ENCODE data around the gene MYOC.

Gene MYOC

DNA sequence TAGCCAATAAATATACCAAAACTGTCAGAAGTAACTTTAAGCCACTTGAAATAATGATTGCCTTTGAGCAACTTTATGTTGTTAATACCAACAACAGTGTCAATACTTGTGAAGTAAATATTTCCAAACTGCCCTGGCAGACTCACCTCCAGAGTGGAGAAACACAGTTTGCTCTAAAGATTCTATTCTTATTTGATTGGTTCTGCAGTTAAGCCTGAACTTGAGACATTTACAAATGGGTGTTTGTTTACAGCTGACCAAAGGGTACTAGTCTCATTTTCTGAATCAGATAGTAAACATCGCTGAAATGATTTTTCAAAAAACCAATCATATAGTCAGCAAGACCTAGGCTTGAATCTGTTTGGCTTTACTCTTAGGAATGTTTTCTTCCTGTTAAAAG, 1.3 kb upstream of the MYOC start:
- Histone ChIP-seq H3F3A (ENCODE audit: insufficient read depth, low read length) (no peaks in the 10 kb centered on the region), H3K36me3 (ENCODE audit: insufficient read depth, low read length) (no peaks in the 10 kb centered on the region), H3K79me2 (ENCODE audit: insufficient read depth, low read length) (no peaks in the 10 kb centered on the region), H2AFZ (ENCODE audit: low read length) (no peak overlapping the region), H3K27me3 (ENCODE audit: insufficient read depth, low read length) (no peaks in the 10 kb centered on the region; the same call in 1 of the 2 replicates), H3K4me3 (ENCODE audit: low read depth, low read length, poor library complexity, severe bottlenecking) (no peak overlapping the region), H3K4me1 (ENCODE audit: insufficient read depth, low read length, severe bottlenecking) (no peaks in the 10 kb centered on the region), H3K27ac (ENCODE audit: low read depth, low read length, poor library complexity, severe bottlenecking) (no peak overlapping the region), H3K9me2 (ENCODE audit: low read depth, low read length) (no peaks in the 10 kb centered on the region), H3K9me3 (ENCODE audit: low read length) (no peaks in the 10 kb centered on the region), H3K9ac (ENCODE audit: low read length) (no peak overlapping the region), H4K20me1 (ENCODE audit: insufficient read depth, low read length) (no peaks in the 10 kb centered on the region), H3K4me2 (ENCODE audit: low read length) (no peak overlapping the region)
- no peak for TF ChIP-seq CTCF (IDR thresholded peaks at IDR 0.05; ENCODE audit: low read length)
- TF ChIP-seq EZH2 (IDR thresholded peaks at IDR 0.05; ENCODE audit: borderline replicate concordance, low read length), result no peak

- TF ChIP-seq CTCF (IDR thresholded peaks at IDR 0.05; ENCODE audit: low read length) (no peak), EZH2 (IDR thresholded peaks at IDR 0.05; ENCODE audit: borderline replicate concordance, low read length) (no peak)
- Histone ChIP-seq H3K4me3 (ENCODE audit: low read depth, low read length, poor library complexity, severe bottlenecking) (no peak overlapping the region), H3K36me3 (ENCODE audit: insufficient read depth, low read length) (no peaks in the 10 kb centered on the region), H3K9ac (ENCODE audit: low read length) (no peak overlapping the region), H3K9me3 (ENCODE audit: low read length) (no peaks in the 10 kb centered on the region), H3K9me2 (ENCODE audit: low read depth, low read length) (no peaks in the 10 kb centered on the region), H3K79me2 (ENCODE audit: insufficient read depth, low read length) (no peaks in the 10 kb centered on the region), H3K4me1 (ENCODE audit: insufficient read depth, low read length, severe bottlenecking) (no peaks in the 10 kb centered on the region), H3F3A (ENCODE audit: insufficient read depth, low read length) (no peaks in the 10 kb centered on the region), H3K27ac (ENCODE audit: low read depth, low read length, poor library complexity, severe bottlenecking) (no peak overlapping the region), H3K27me3 (ENCODE audit: insufficient read depth, low read length) (no peaks in the 10 kb centered on the region; the same call in 1 of the 2 replicates), H4K20me1 (ENCODE audit: insufficient read depth, low read length) (no peaks in the 10 kb centered on the region), H3K4me2 (ENCODE audit: low read length) (no peak overlapping the region), H2AFZ (ENCODE audit: low read length) (no peak overlapping the region)
Measured at GRCh38 chr1:171646249-171646560, 6.3 kb downstream of the MYOC start.

- H3K27ac ChIP-seq (ENCODE audit: low read depth, low read length, poor library complexity, severe bottlenecking), result no peak overlapping the region
- no peaks in the 10 kb centered on the region for H4K20me1 ChIP-seq (ENCODE audit: insufficient read depth, low read length)
- no peak overlapping the region for H3K4me3 ChIP-seq (ENCODE audit: low read depth, low read length, poor library complexity, severe bottlenecking)
- no peaks in the 10 kb centered on the region for H3F3A ChIP-seq (ENCODE audit: insufficient read depth, low read length)
- H3K9me2 ChIP-seq (ENCODE audit: low read depth, low read length), result no peaks in the 10 kb centered on the region
- no peaks in the 10 kb centered on the region for H3K4me1 ChIP-seq (ENCODE audit: insufficient read depth, low read length, severe bottlenecking)
- no peak overlapping the region for H3K9ac ChIP-seq (ENCODE audit: low read length)
- no peaks in the 10 kb centered on the region for H3K9me3 ChIP-seq (ENCODE audit: low read length)
- no peaks in the 10 kb centered on the region for H3K36me3 ChIP-seq (ENCODE audit: insufficient read depth, low read length)
- no peaks in the 10 kb centered on the region for H3K27me3 ChIP-seq (ENCODE audit: insufficient read depth, low read length)
- no peaks in the 10 kb centered on the region for H3K79me2 ChIP-seq (ENCODE audit: insufficient read depth, low read length)
- no peak for TF ChIP-seq CTCF (IDR thresholded peaks at IDR 0.05; ENCODE audit: low read length)
- no peak for TF ChIP-seq EZH2 (IDR thresholded peaks at IDR 0.05; ENCODE audit: borderline replicate concordance, low read length)
- no peak overlapping the region for H3K4me2 ChIP-seq (ENCODE audit: low read length)
- H2AFZ ChIP-seq (ENCODE audit: low read length), result no peak overlapping the region
Measured at GRCh38 chr1:171645553-171646248, 6.8 kb downstream of the MYOC start.

Measured in OCI-LY1 (cell line).